Fibroblast of skin of left biceps (primary cell): ENCODE results near the gene OCIAD2.
"Not testable (repeated sequence)": the region's sequence is repeated elsewhere in the genome, so short reads cannot be mapped to it uniquely, and the experiment has no call there.

ENCODE experiments used
- DNase-seq, 2 experiments: peaks; one replicate each; pipeline ENCODE4 v3.0.0-alpha.2; 2013; ENCODE audit warnings: low read depth in 2 of 2

Gene OCIAD2

GRCh38 chr4:48906206-48907173 is at the start of gene OCIAD2:
TSS of gene OCIAD2 (minus strand) at chr4:48906774. CDS start at chr4:48904549, 2,225 bp downstream.
- DNase-seq, result no peak

- DNase-seq, result no peak
Observed at GRCh38 chr4:48954314-48954713, 47.7 kb upstream of the OCIAD2 start.

DNA sequence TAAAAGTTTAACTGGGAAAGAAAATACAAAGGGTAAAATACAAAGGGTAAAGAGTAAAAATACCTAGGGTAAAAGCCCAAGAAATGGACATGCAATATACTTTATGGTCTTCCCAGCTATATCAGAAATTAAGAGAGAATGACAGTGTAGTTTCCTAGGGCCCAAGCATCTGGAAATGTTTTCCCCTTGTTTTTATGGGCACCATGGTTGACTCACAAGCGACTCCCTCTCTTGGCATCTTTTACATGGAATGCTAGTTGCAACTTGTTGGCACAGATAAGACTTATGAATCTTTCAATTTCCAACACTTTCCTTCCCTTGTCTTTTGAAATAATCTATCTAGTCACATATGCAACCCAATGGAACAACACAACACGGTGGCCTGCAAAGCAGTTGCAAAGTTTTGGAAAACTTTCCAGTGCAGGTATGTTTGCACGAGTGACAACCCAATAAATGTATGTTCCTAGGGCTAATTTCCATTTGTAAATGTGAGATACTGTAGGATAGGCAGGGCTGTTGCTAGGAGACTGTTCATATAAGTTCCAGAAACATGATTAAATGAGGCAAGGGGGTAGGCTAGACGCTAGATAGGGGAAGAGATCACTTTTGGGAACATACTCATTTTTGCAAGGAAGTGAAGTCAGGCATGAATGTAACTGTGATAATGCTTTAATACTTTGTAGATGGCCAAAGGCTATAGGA is 43.1 kb upstream of the OCIAD2 start:
- DNase-seq, result no peak

DNA sequence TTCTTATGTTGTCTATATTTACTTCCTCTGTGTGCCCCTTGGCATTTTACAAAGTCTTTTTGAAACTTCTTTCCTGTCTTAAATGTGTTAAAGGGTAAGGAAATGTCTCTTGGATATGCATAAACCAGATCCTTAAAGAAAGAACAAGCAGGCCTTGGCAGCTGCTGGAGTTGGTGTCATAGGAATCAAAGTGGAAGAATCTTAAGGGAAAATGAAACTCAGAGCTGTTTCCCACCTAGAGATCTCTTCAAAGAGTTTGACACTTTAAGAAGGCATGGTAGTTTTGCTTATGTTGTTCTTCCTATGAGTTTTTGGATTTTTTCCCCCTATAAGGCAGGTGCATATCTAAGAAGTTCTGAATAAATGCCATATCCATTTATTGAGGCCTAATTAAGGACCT is 42.5 kb upstream of the OCIAD2 start:
- no peak for DNase-seq

GRCh38 chr4:48947731-48948130 is 41.2 kb upstream of the OCIAD2 start:
- no peak for DNase-seq

- no peak for DNase-seq
Observed at GRCh38 chr4:48945981-48946380, 39.4 kb upstream of the OCIAD2 start.

GRCh38 chr4:48944756-48945241 is 38.2 kb upstream of the OCIAD2 start:
- DNase-seq, result no peak

DNA sequence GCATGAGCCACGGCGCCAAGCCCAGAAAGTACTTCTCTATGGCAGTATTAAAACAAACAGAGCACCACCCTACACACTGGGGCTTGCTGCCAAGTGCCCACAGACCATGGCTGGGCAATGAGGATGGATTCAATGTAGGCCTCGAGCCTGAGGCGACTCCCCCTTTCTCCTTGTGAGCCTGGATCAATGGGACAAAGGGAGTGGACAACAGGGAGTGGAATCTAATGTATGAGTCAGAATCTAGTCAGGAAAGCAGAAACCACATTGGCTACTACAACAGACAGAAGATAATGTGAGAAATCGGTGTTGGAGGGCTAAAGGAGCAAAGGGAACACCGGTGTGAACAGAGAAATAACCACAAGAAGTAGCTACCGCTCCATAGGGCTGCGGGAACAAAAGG is 37.7 kb upstream of the OCIAD2 start:
- no peak for DNase-seq

GRCh38 chr4:48943387-48943786 is 36.8 kb upstream of the OCIAD2 start:
- DNase-seq, result no peak

- DNase-seq, result peak; percentile 17 to 29
Observed at GRCh38 chr4:48939785-48940184, 33.2 kb upstream of the OCIAD2 start.

DNA sequence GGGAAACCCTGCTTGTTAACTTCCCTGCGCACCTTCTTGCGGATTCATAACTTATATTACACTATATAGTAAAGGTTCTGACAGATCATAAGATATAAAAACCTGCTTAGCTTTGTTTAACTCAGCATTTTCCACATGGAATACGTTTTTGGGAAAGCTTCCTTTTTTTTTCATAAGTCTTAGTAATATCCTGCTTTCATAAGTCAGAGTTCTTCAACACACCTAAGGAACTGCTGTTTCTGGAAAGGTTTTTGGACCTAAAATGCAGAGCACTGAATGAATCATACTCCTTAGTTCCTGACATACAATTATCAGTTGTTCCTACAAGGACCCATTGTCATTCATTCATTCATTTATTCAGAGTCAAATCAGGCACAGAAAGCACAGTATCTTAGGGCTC is 32.3 kb upstream of the OCIAD2 start:
- DNase-seq, result no peak

DNA sequence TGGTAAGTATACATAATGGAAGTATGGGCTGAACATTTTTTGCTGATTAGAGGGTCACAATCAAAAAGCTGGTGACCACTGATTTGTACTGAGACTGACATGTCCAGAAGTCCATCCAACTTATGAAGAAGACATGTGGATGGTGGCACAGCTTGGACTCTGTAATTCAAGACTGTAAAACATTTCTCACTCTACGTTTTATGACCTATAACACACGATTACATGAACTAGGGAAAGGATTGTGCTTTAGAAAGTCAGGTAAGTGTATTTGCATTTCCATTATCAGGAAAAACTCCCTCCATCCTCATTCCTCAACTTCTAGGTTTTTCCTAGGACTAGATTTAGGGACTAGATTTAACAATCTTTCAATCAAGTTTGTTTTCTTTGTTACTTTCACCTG is 30.5 kb upstream of the OCIAD2 start:
- DNase-seq, result no peak

DNA sequence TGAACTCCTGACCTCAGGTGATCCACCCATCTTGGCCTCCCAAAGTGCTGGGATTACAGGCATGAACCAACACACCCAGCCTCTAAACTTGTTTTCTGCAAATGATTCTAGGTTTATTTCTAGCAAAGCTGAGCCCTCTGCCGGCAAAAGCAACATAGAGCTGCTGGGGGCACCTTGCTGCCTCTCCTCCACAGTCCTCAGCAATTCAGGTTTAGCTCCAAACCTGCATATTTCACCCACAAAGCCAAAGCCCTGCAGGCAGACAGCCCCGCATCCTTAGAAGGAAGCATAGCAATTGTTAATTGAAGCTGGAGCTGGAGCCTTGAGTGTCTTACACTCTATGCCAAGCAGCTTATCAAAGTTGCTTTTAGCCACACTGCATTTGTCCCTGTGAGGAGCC is 24.9 kb upstream of the OCIAD2 start:
- DNase-seq, result no peak

GRCh38 chr4:48930654-48931053 is 24.1 kb upstream of the OCIAD2 start:
- DNase-seq, result no peak

GRCh38 chr4:48924416-48924815 is 17.8 kb upstream of the OCIAD2 start:
- DNase-seq, result no peak

DNA sequence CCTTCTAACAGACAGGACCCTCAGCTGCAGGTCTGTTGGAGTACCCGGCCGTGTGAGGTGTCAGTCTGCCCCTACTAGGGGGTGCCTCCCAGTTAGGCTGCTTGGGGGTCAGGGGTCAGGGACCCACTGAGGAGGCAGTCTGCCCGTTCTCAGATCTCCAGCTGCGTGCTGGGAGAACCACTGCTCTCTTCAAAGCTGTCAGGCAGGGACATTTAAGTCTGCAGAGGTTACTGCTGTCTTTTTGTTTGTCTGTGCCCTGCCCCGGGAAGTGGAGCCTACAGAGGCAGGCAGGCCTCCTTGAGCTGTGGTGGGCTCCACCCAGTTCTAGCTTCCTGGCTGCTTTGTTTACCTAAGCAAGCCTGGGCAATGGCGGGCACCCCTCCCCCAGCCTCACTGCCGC is 16.5 kb upstream of the OCIAD2 start:
- DNase-seq, result not testable (repeated sequence)

DNA sequence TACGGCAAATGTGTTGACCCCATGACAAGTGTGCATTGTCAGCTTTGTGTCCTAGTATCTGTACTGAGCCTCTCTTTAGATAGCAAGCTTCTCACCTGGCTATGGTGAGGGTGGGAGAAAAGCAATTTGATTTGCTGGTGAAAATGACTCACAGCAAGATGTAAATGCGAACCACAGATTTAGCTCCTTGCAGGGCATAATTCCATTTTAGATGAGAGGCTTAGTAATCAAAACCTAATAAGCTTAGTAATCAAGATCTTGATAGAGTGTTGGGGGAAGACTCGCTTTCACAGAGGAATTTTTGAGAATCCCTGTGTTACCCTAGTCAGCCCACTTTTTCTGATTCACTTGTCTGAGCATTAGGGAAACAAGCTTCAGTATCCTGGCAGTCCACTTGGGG is 7.7 kb upstream of the OCIAD2 start:
- no peak for DNase-seq

DNA sequence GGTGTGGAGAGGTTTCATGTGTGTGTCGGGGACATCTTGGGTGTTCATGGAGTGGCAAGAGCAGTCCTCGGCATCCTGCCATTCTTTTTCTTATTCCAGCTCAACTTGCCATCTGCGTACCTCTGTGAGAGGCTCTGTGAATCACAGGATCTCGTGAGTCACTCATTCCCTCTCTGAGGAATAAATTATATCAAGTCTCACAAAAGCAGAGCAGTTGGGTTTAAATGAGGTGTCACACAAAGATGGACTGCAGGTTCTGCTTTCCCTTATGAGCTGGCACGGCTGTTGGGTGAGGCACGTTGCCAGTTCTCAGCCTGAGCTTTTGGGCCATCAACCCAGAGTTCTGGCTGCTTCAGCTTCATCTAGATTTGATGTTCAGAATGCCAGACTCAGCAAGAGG is 6.8 kb upstream of the OCIAD2 start:
- DNase-seq, result peak; percentile 23 to 33

DNA sequence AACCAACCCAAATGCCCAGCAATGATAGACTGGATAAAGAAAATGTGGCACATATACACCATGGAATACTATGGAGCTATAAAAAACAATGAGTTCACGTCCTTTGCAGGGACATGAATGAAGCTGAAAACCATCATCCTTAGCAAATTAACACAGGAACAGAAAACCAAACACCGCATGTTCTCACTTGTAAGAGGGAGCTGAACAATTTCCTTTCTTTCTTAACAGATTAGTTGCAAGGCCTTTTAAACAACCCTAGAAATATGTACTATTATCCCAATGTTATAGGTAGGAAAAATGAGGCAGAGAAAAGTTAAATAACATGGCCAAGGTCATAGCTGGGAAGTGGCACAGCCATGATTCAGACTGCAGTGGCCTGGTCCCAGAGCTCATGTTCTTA is 5.8 kb upstream of the OCIAD2 start:
- no peak for DNase-seq

DNA sequence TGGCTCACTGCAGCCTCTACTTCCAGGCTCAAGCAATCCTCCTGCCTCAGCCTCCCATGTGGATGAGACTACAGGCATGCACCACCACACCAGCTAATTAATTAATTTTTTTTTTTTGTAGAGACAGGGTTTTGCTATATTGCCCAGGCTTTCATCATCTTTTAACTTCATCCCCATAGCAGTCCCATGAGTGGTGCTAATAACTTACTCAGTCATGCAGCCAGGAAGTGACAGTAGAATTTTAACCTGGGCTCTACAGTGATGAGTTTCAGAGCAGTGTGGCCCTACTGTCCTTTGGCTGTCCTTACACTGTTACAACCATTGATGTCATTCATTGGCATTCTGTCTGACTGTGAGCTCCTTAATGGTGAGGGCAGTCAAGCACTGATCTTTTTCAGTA is 3.9 kb upstream of the OCIAD2 start:
- DNase-seq, result no peak

GRCh38 chr4:48909697-48910096 is 3.1 kb upstream of the OCIAD2 start:
- peak; percentile 87 to 88 for DNase-seq

DNA sequence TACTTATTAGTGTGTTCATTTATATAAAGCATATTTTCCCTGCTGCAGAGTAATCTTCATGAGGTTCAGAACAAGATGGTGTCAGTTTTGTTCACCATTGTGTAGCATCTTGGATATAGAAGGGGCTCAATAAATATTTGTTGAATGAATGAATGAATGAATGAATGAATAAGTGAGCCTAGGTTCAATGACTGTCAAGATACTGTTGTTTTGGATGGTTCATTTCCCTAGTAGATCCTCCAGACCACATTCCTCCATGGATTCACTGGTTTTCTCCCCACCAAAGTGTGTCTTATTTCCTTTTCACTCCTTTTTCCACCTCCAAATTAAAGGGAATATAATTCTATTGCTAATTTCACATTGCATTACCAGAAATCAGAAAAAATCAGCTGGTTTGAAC is 2.1 kb upstream of the OCIAD2 start:
- no peak for DNase-seq
